Activated naive CD4-positive, alpha-beta T cell treated with anti-CD3 and anti-CD28 coated beads, Interleukin-2, amount 50 U/mL, for 72 hours (primary cell): ENCODE data around the gene ACSL4. TPM values are rescaled to one million over a fixed set of nuclear protein-coding genes. Genes with fewer than 3 reads are reported as not detected.
"Not testable (repeated sequence)": the region's sequence is repeated elsewhere in the genome, so short reads cannot be mapped to it uniquely, and the experiment has no call there.

Source experiments
- ATAC-seq, 2 donors: fragments of 150-1000 bp; cut with Tn5 transposase; 2 replicates each; pipeline ENCODE4 v1.10.0; 2021; ENCODE audit warnings: mild to moderate bottlenecking in 2 of 2, moderate library complexity in 2 of 2
- DNase-seq, 2 donors: peaks; one replicate each; pipeline ENCODE4 v3.0.0; 2021 to 2022; ENCODE audit warnings: low spot score in 2 of 2
- H3K27ac Mint-ChIP-seq, 2 donors: one replicate each; pipeline ENCODE4 v1.8.0; 2022; ENCODE audit warnings: mild to moderate bottlenecking in 2 of 2, mixed read lengths in 2 of 2
- H3K36me3 Mint-ChIP-seq, 2 donors: one replicate each; pipeline ENCODE4 v1.8.0; 2022; ENCODE audit warnings: mixed read lengths in 2 of 2
- H3K9me3 Mint-ChIP-seq, 2 donors: one replicate each; pipeline ENCODE4 v1.8.0; 2022; ENCODE audit warnings: mixed read lengths in 2 of 2
- total RNA-seq, 2 donors: library from RNA; stranded (reverse); gene quantifications; one replicate each; pipeline ENCODE4 v1.2.3, GENCODE V29; 2022

The ACSL4 gene
- total RNA-seq, 2 donors from 2014 or later: 62.0 to 64.1 TPM

- peak overlapping the region in 1 of 2 donors; percentile 23 for H3K27ac Mint-ChIP-seq
- H3K9me3 Mint-ChIP-seq: peaks cover 7 to 10% of the 10 kb centered on the region in 2 donors
- no peak for DNase-seq
- peaks cover 30 to 34% of the 10 kb centered on the region in 2 donors for H3K36me3 Mint-ChIP-seq
- ATAC-seq: no peak
Observed at GRCh38 chrX:109654516-109655109, 78.4 kb downstream of the ACSL4 start.

- ATAC-seq, H3K27ac Mint-ChIP-seq, H3K9me3 Mint-ChIP-seq, H3K36me3 Mint-ChIP-seq, DNase-seq: not testable (repeated sequence)
Observed at GRCh38 chrX:109644671-109645070, 88.4 kb downstream of the ACSL4 start.

GRCh38 chrX:109643687-109644086 lies 89.4 kb downstream of the ACSL4 start:
- no peak for DNase-seq
- H3K9me3 Mint-ChIP-seq: no peaks in the 10 kb centered on the region
- H3K36me3 Mint-ChIP-seq: peaks cover 10% of the 10 kb centered on the region in 2 donors
- ATAC-seq: no peak
- no peak overlapping the region for H3K27ac Mint-ChIP-seq

- ATAC-seq (no peak), DNase-seq (no peak)
- Mint-ChIP-seq H3K27ac (peak overlapping the region in 1 of 2 donors; percentile 55), H3K36me3 (peaks cover 6 to 11% of the 10 kb centered on the region in 2 donors), H3K9me3 (no peaks in the 10 kb centered on the region)
Observed at GRCh38 chrX:109638158-109638557, 94.9 kb downstream of the ACSL4 start.

- not testable (repeated sequence) for H3K9me3 Mint-ChIP-seq, DNase-seq, ATAC-seq, H3K27ac Mint-ChIP-seq
- peaks cover 6 to 11% of the 10 kb centered on the region in 2 donors for H3K36me3 Mint-ChIP-seq
Observed at GRCh38 chrX:109637477-109637876, 95.6 kb downstream of the ACSL4 start.

GRCh38 chrX:109635146-109635545 lies 97.9 kb downstream of the ACSL4 start:
- peak overlapping the region in 1 of 2 donors; percentile 66 for H3K27ac Mint-ChIP-seq
- H3K36me3 Mint-ChIP-seq: peaks cover 6 to 11% of the 10 kb centered on the region in 2 donors
- H3K9me3 Mint-ChIP-seq: no peaks in the 10 kb centered on the region
- DNase-seq: no peak
- peak in 1 of 2 donors; percentile 35 for ATAC-seq

GRCh38 chrX:109632906-109633504 lies 100.1 kb downstream of the ACSL4 start:
- no peaks in the 10 kb centered on the region for H3K9me3 Mint-ChIP-seq
- ATAC-seq (no peak), DNase-seq (no peak)
- H3K36me3 Mint-ChIP-seq: no peaks in the 10 kb centered on the region
- no peak overlapping the region for H3K27ac Mint-ChIP-seq

- no peak for ATAC-seq
- Mint-ChIP-seq H3K27ac (no peak overlapping the region), H3K36me3 (peaks cover 0 to 6% of the 10 kb centered on the region in 2 donors), H3K9me3 (no peaks in the 10 kb centered on the region)
- DNase-seq: no peak
Observed at GRCh38 chrX:109629310-109629709, 103.7 kb downstream of the ACSL4 start.

GRCh38 chrX:109626637-109627036 lies 106.4 kb downstream of the ACSL4 start:
- H3K36me3 Mint-ChIP-seq: peaks cover 0 to 6% of the 10 kb centered on the region in 2 donors
- DNase-seq: no peak
- no peak for ATAC-seq
- H3K9me3 Mint-ChIP-seq: no peaks in the 10 kb centered on the region
- H3K27ac Mint-ChIP-seq: no peak overlapping the region

- DNase-seq (no peak), ATAC-seq (no peak)
- peaks cover 0 to 6% of the 10 kb centered on the region in 2 donors for H3K36me3 Mint-ChIP-seq
- H3K9me3 Mint-ChIP-seq: no peaks in the 10 kb centered on the region
- no peak within 1 kb of the TSS for H3K27ac Mint-ChIP-seq
Observed at GRCh38 chrX:109624641-109625616, 108.1 kb downstream of the ACSL4 start, which contains the start of gene KCNE5. Gene KCNE5, minus strand, starts transcription at chrX:109625172. Its CDS starts 152 bp downstream, at chrX:109625020.

GRCh38 chrX:109623997-109624396 lies 109.1 kb downstream of the ACSL4 start:
- ATAC-seq (no peak), DNase-seq (no peak)
- no peaks in the 10 kb centered on the region for H3K9me3 Mint-ChIP-seq
- H3K36me3 Mint-ChIP-seq: peaks cover 0 to 6% of the 10 kb centered on the region in 2 donors
- H3K27ac Mint-ChIP-seq: no peak overlapping the region

GRCh38 chrX:109622270-109622669 lies 110.8 kb downstream of the ACSL4 start:
- Mint-ChIP-seq H3K9me3 (no peaks in the 10 kb centered on the region), H3K27ac (no peak overlapping the region), H3K36me3 (peaks cover 0 to under 1% of the 10 kb centered on the region in 2 donors)
- DNase-seq (no peak), ATAC-seq (no peak)

GRCh38 chrX:109619771-109620170 lies 113.3 kb downstream of the ACSL4 start:
- no peak overlapping the region for H3K27ac Mint-ChIP-seq
- DNase-seq: no peak
- H3K36me3 Mint-ChIP-seq: no peaks in the 10 kb centered on the region
- no peaks in the 10 kb centered on the region for H3K9me3 Mint-ChIP-seq
- ATAC-seq: no peak

GRCh38 chrX:109614951-109615350 lies 118.1 kb downstream of the ACSL4 start:
- DNase-seq: no peak
- Mint-ChIP-seq H3K9me3 (no peaks in the 10 kb centered on the region), H3K36me3 (no peaks in the 10 kb centered on the region), H3K27ac (no peak overlapping the region)
- ATAC-seq: no peak

- no peak overlapping the region for H3K27ac Mint-ChIP-seq
- peaks cover 0 to 6% of the 10 kb centered on the region in 2 donors for H3K36me3 Mint-ChIP-seq
- H3K9me3 Mint-ChIP-seq: peaks cover 4 to 6% of the 10 kb centered on the region in 2 donors
- DNase-seq (no peak), ATAC-seq (no peak)
Observed at GRCh38 chrX:109601486-109601885, 131.6 kb downstream of the ACSL4 start.

GRCh38 chrX:109600237-109600651 lies 132.8 kb downstream of the ACSL4 start:
- ATAC-seq: no peak
- Mint-ChIP-seq H3K27ac (no peak overlapping the region), H3K9me3 (no peaks in the 10 kb centered on the region), H3K36me3 (no peaks in the 10 kb centered on the region)
- no peak for DNase-seq

GRCh38 chrX:109596015-109596414 lies 137.0 kb downstream of the ACSL4 start:
- DNase-seq (no peak), ATAC-seq (no peak)
- H3K9me3 Mint-ChIP-seq: no peaks in the 10 kb centered on the region
- H3K36me3 Mint-ChIP-seq: no peaks in the 10 kb centered on the region
- H3K27ac Mint-ChIP-seq: no peak overlapping the region
